ENCODE results near the gene RILP.

DNA sequence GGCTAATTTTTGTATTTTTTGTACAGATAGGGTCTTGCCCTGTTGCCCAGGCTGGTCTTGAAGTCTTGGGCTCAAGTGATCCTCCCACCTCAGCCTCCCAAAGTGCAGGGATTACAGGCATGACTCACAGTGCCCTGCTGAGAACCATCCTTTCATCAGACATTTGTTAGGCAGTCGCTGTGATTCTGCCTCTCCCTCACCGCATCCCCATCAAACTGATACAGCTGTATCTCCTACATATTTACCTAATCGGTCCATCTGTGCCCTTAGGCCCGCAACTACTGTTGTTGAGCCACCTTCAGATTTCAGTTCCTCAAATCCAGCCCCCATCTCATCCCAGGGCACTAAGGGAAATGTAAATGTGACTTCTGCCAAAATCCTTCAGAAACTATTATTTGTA is 19.0 kb downstream of the RILP start:
- TF ChIP-seq CTCF (IDR thresholded peaks at IDR 0.05) = no peak
- TF ChIP-seq POLR2A (IDR thresholded peaks at IDR 0.05) = no peak
- no peak for TF ChIP-seq EP300 (IDR thresholded peaks at IDR 0.05; ENCODE audit: low read depth)
